HFFc6 (cell line): ENCODE data around the gene FOXD4L5. TPM values are rescaled to one million over a fixed set of nuclear protein-coding genes. Genes with fewer than 3 reads are reported as not detected.
"Not testable (repeated sequence)": the region's sequence is repeated elsewhere in the genome, so short reads cannot be mapped to it uniquely, and the experiment has no call there.

Experiments
- DNase-seq: peaks from one replicate; pipeline ENCODE4 v3.0.0-alpha.2; 2018
- H3K27ac Mint-ChIP-seq: 2 replicates; pipeline ENCODE4 v1.8.0; 2020; ENCODE audit warnings: mild to moderate bottlenecking, mixed read lengths
- H3K27me3 Mint-ChIP-seq: 2 replicates; pipeline ENCODE4 v1.8.0; 2021; ENCODE audit warnings: mild to moderate bottlenecking, moderate library complexity, mixed read lengths; ENCODE audit not compliant: insufficient read depth
- H3K36me3 Mint-ChIP-seq: 2 replicates; pipeline ENCODE4 v1.8.0; 2021; ENCODE audit warnings: low read depth, mixed read lengths
- H3K4me1 Mint-ChIP-seq: 2 replicates; pipeline ENCODE4 v1.8.0; 2020; ENCODE audit warnings: low read depth, mixed read lengths
- H3K4me3 Mint-ChIP-seq: 2 replicates; pipeline ENCODE4 v1.8.0; 2020; ENCODE audit warnings: mild to moderate bottlenecking, moderate library complexity, mixed read lengths
- H3K9me3 Mint-ChIP-seq: 2 replicates; pipeline ENCODE4 v1.8.0; 2020; ENCODE audit warnings: mild to moderate bottlenecking, mixed read lengths
- long read RNA-seq: library from polyadenylated mRNA; unstranded; transcript quantifications from one replicate; pipeline ENCODE4 v2.0.0, GENCODE V29; 2019
- total RNA-seq, 6 experiments: library from RNA; stranded (reverse); fragmentation: NEBNext Ultra II Directional; extraction: Animal tissue kit (Norgen Biotek cat#: 25700); gene quantifications; 2 replicates in 1 of 6; 3 replicates in 5 of 6; pipeline ENCODE4 v1.2.3, GENCODE V29; 2021

The FOXD4L5 gene
- total RNA-seq, result under 1 TPM in 4 of 6 experiments, not detected in 2; 0.05 to 0.09 (median 0.07) TPM
- long read RNA-seq, result 0 reads

DNA sequence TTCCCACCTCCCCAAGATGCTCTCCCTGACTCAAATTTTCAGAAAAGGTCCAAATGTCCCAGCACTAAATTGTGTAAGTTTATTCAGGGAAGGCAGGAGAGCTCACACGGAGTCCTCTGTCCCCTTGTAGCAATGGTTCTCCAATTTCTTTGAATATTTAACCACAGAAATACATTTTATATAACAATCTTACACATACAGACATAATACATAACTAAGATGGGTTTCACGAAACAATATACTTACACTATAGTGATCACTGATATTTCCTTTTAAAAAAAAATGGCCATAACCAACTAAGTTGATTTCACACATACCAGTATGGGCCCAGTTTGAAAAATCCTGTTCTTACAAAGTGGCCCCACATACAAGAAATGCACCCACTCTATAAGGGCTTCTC lies at the start of gene FOXD4L5:
TSS of gene FOXD4L5 (minus strand) at position 101 of the 400 bp plus-strand sequence. CDS start 832 bp downstream, outside the sequence.
- H3K27ac Mint-ChIP-seq, H3K4me1 Mint-ChIP-seq, H3K27me3 Mint-ChIP-seq, H3K36me3 Mint-ChIP-seq, H3K9me3 Mint-ChIP-seq, H3K4me3 Mint-ChIP-seq, DNase-seq: not testable (repeated sequence)

DNA sequence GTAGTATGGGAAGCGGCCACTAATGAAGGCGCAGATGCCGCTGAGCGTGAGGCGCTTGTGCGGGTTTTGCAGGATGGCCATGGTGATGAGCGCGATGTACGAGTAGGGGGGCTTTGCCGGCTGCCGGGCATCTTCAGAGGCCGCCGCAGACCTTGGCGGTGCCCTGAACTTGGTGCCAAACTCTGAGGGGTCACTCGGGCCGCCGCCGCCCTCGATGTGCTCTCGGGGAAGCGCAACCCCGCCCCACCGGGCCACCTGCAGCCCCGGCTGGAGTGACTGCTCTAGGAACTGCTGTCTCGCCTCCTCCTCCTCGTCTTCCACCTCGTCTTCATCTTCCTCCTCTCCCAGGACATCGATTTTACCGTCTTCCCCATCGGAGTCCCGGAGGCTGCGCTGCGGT lies 1.1 kb downstream of the FOXD4L5 start:
- H3K9me3 Mint-ChIP-seq, DNase-seq, H3K4me3 Mint-ChIP-seq, H3K27me3 Mint-ChIP-seq, H3K4me1 Mint-ChIP-seq, H3K27ac Mint-ChIP-seq, H3K36me3 Mint-ChIP-seq: not testable (repeated sequence)

DNA sequence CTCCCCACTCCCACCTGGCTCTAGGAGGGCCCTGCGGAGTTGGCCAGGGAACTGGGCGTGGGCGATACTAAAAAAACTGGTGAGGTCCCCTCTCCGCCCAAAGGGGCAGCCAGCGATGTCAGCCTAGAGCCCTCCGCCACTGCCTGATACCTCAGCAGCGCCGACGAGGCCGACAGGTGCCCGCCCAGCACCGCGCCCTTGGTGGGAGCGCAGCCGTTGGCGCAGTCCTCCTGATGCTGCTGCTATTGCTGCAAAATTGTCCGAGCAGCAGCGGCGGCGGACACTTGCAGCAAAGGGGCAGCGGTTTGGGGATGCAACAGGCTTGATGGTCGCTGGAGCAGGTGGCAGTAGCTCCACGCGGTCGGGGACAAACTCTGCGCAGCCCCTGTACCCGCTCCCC lies 2.0 kb downstream of the FOXD4L5 start:
- H3K27ac Mint-ChIP-seq, H3K36me3 Mint-ChIP-seq, H3K4me1 Mint-ChIP-seq, H3K9me3 Mint-ChIP-seq, H3K4me3 Mint-ChIP-seq, H3K27me3 Mint-ChIP-seq, DNase-seq: not testable (repeated sequence)
